Astrocyte (in vitro differentiated cells and primary cell): ENCODE measurements around the gene MYO1F. TPM values are rescaled to one million over a fixed set of nuclear protein-coding genes. Genes with fewer than 3 reads are reported as not detected.

Experiments
- DNase-seq: peaks from one replicate; pipeline ENCODE4 v3.0.0-alpha.2; 2010; ENCODE audit warnings: low read depth
- FAIRE-seq: peaks from 2 replicates; lab custom pipeline; 2011; peaks lifted over from hg19 to GRCh38; lab: Jason Lieb, UNC
- H2AFZ ChIP-seq: 2 replicates; pipeline ENCODE4 v1.6.0; 2012; ENCODE audit warnings: low read depth, low read length, inconsistent platforms
- H3K27ac ChIP-seq: 2 replicates; pipeline ENCODE4 v1.5.1; 2011; ENCODE audit warnings: low read depth, low read length, inconsistent platforms
- H3K27me3 ChIP-seq: 2 replicates; pipeline ENCODE4 v1.6.0; 2011; ENCODE audit warnings: low read length, inconsistent platforms; ENCODE audit not compliant: insufficient read depth
- H3K36me3 ChIP-seq: 2 replicates; pipeline ENCODE4 v1.5.1; 2011; ENCODE audit warnings: low read length, inconsistent platforms; ENCODE audit not compliant: insufficient read depth
- H3K4me1 ChIP-seq: 2 replicates; pipeline ENCODE4 v1.5.1; 2011; ENCODE audit warnings: low read length, inconsistent platforms; ENCODE audit not compliant: insufficient read depth
- H3K4me2 ChIP-seq: 2 replicates; pipeline ENCODE4 v1.6.0; 2012; ENCODE audit warnings: low read length, inconsistent platforms
- H3K4me3 ChIP-seq: 2 replicates; pipeline ENCODE4 v1.5.1; 2011; ENCODE audit warnings: low read depth, mild to moderate bottlenecking, low read length, inconsistent platforms; ENCODE audit not compliant: insufficient read depth
- H3K79me2 ChIP-seq: 2 replicates; pipeline ENCODE4 v1.6.0; 2012; ENCODE audit warnings: mild to moderate bottlenecking, low read length, inconsistent platforms; ENCODE audit not compliant: insufficient read depth
- H3K9ac ChIP-seq: 2 replicates; pipeline ENCODE4 v1.6.0; 2012; ENCODE audit warnings: mild to moderate bottlenecking, low read length, inconsistent platforms
- H3K9me3 ChIP-seq: 2 replicates; pipeline ENCODE4 v1.5.1; 2012; ENCODE audit warnings: low read depth, mild to moderate bottlenecking, low read length, inconsistent platforms; ENCODE audit not compliant: insufficient read depth
- H4K20me1 ChIP-seq: 2 replicates; pipeline ENCODE4 v1.6.0; 2012; ENCODE audit warnings: low read length, inconsistent platforms; ENCODE audit not compliant: insufficient read depth
- H3K27ac Mint-ChIP-seq: one replicate; pipeline ENCODE4 v1.8.0; 2021; ENCODE audit warnings: mild to moderate bottlenecking, mixed read lengths; ENCODE audit not compliant: unreplicated experiment
- H3K27me3 Mint-ChIP-seq: one replicate; pipeline ENCODE4 v1.8.0; 2021; ENCODE audit warnings: low read depth, mixed read lengths; ENCODE audit not compliant: unreplicated experiment
- H3K36me3 Mint-ChIP-seq: one replicate; pipeline ENCODE4 v1.8.0; 2021; ENCODE audit warnings: low read depth, mixed read lengths; ENCODE audit not compliant: unreplicated experiment
- H3K4me1 Mint-ChIP-seq: one replicate; pipeline ENCODE4 v1.8.0; 2021; ENCODE audit warnings: low read depth, mixed read lengths; ENCODE audit not compliant: unreplicated experiment
- H3K4me3 Mint-ChIP-seq: one replicate; pipeline ENCODE4 v1.8.0; 2021; ENCODE audit warnings: mild to moderate bottlenecking, moderate library complexity, mixed read lengths; ENCODE audit not compliant: unreplicated experiment
- H3K9me3 Mint-ChIP-seq: one replicate; pipeline ENCODE4 v1.8.0; 2021; ENCODE audit warnings: mild to moderate bottlenecking, mixed read lengths; ENCODE audit not compliant: unreplicated experiment
- EZH2 ChIP-seq: IDR thresholded peaks from 2 replicates; pipeline ENCODE4 v1.6.1; 2012; ENCODE audit warnings: mild to moderate bottlenecking, low read length, inconsistent platforms; ENCODE audit not compliant: insufficient read depth
- total RNA-seq: library from RNA; stranded (reverse); gene quantifications from 2 replicates; pipeline ENCODE4 v1.2.1, GENCODE V29; 2021
- TF ChIP-seq, protein P1 (sequence below): IDR thresholded peaks from 2 replicates; pipeline ENCODE4 v1.5.1; 2011; ENCODE audit warnings: low read depth, mild to moderate bottlenecking, inconsistent platforms, low read length, moderate library complexity; ENCODE audit not compliant: insufficient read depth

MYO1F gene
- total RNA-seq, 1 donor from 2014 or later, result 0.23 TPM

DNA sequence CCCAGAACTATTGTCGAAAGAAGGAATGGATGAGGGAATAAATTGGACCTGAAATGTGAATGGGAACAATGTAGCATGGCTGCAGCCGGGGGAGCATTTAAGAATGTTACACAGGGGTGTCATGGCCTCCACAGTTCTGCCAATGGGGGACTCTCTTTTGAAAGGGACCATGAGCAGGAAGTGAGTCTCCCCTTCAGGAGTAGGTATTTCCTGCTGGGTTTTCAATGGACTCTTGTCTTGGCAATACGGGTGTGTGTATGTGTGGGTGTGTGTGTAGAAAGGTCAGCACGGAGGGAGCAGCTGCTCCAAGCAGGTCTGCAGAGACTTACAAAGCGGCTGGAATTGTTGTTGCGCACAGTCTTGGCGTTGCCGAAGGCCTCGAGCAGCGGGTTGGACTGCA is 24.4 kb downstream of the MYO1F start:
- Histone ChIP-seq H4K20me1 (no peaks in the 10 kb centered on the region), H3K4me1 (no peaks in the 10 kb centered on the region), H3K9me3 (no peaks in the 10 kb centered on the region), H2AFZ (peak overlapping the region; percentile 32), H3K4me3 (no peak overlapping the region), H3K79me2 (no peaks in the 10 kb centered on the region), H3K27ac (no peak overlapping the region), H3K9ac (no peak overlapping the region), H3K36me3 (no peaks in the 10 kb centered on the region), H3K27me3 (no peaks in the 10 kb centered on the region), H3K4me2 (peak overlapping the region; percentile 51)
- DNase-seq (peak; percentile 18), FAIRE-seq (no peak)
- H3K27ac Mint-ChIP-seq, result no peak overlapping the region
- H3K4me3 Mint-ChIP-seq, result no peak overlapping the region
- peaks cover 19% of the 10 kb centered on the region for H3K36me3 Mint-ChIP-seq
- no peaks in the 10 kb centered on the region for H3K9me3 Mint-ChIP-seq
- TF ChIP-seq, protein P1, sequence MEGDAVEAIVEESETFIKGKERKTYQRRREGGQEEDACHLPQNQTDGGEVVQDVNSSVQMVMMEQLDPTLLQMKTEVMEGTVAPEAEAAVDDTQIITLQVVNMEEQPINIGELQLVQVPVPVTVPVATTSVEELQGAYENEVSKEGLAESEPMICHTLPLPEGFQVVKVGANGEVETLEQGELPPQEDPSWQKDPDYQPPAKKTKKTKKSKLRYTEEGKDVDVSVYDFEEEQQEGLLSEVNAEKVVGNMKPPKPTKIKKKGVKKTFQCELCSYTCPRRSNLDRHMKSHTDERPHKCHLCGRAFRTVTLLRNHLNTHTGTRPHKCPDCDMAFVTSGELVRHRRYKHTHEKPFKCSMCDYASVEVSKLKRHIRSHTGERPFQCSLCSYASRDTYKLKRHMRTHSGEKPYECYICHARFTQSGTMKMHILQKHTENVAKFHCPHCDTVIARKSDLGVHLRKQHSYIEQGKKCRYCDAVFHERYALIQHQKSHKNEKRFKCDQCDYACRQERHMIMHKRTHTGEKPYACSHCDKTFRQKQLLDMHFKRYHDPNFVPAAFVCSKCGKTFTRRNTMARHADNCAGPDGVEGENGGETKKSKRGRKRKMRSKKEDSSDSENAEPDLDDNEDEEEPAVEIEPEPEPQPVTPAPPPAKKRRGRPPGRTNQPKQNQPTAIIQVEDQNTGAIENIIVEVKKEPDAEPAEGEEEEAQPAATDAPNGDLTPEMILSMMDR, result no peak
- TF ChIP-seq EZH2, result no peak
- H3K27me3 Mint-ChIP-seq, result peaks cover 3% of the 10 kb centered on the region
- peaks cover 1% of the 10 kb centered on the region for H3K4me1 Mint-ChIP-seq

DNA sequence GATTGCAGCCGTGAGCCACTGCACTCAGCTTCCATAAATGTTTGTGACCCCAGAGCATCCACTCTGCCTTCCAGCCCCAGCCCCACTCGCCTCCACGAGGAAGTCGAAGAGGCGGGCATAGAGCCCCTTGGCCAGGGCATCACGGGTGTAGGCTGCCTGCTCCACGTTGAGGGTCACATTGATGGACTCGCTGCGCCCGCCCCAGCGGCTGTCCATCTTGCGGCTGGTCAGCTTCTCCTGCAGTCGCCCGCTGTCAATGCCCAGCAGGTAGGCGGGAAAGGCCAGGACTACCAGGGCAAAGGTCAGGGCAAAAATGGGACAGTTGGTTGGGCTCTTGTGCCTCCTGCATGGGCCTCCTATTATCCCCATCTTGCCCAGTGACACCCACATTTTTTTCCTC is 27.2 kb downstream of the MYO1F start:
- no peaks in the 10 kb centered on the region for H3K36me3 ChIP-seq
- H2AFZ ChIP-seq, result no peak overlapping the region
- H3K27ac ChIP-seq, result no peak overlapping the region
- H3K9ac ChIP-seq, result no peak overlapping the region
- H3K4me3 ChIP-seq, result no peak overlapping the region
- H3K9me3 ChIP-seq, result no peaks in the 10 kb centered on the region
- H4K20me1 ChIP-seq, result no peaks in the 10 kb centered on the region
- H3K79me2 ChIP-seq, result no peaks in the 10 kb centered on the region
- H3K4me1 ChIP-seq, result no peaks in the 10 kb centered on the region
- H3K27me3 Mint-ChIP-seq, result peaks cover 2% of the 10 kb centered on the region
- H3K36me3 Mint-ChIP-seq, result peaks cover 27% of the 10 kb centered on the region
- no peaks in the 10 kb centered on the region for H3K9me3 Mint-ChIP-seq
- no peak overlapping the region for H3K4me3 Mint-ChIP-seq
- H3K4me2 ChIP-seq, result no peak overlapping the region
- H3K27me3 ChIP-seq, result no peaks in the 10 kb centered on the region
- H3K4me1 Mint-ChIP-seq, result peaks cover 1% of the 10 kb centered on the region
- DNase-seq (no peak), FAIRE-seq (no peak)
- no peak for TF ChIP-seq EZH2
- TF ChIP-seq, protein P1, result no peak
- H3K27ac Mint-ChIP-seq, result no peak overlapping the region

GRCh38 chr19:8545743-8546142 is 31.5 kb downstream of the MYO1F start:
- Mint-ChIP-seq H3K9me3 (no peaks in the 10 kb centered on the region), H3K4me3 (no peak overlapping the region), H3K27ac (no peak overlapping the region), H3K36me3 (peaks cover 21% of the 10 kb centered on the region), H3K4me1 (no peaks in the 10 kb centered on the region), H3K27me3 (no peaks in the 10 kb centered on the region)
- Histone ChIP-seq H3K79me2 (no peaks in the 10 kb centered on the region), H3K27me3 (no peaks in the 10 kb centered on the region), H3K9me3 (no peaks in the 10 kb centered on the region), H3K36me3 (no peaks in the 10 kb centered on the region), H3K4me2 (no peak overlapping the region), H3K9ac (no peak overlapping the region), H3K4me1 (no peaks in the 10 kb centered on the region), H3K4me3 (no peak overlapping the region), H2AFZ (no peak overlapping the region), H3K27ac (no peak overlapping the region), H4K20me1 (no peaks in the 10 kb centered on the region)
- TF ChIP-seq EZH2, result no peak
- TF ChIP-seq, protein P1, result no peak
- FAIRE-seq (no peak), DNase-seq (no peak)
